HEK293 (cell line): ENCODE results near the gene TCEAL7.

Source experiments
- CTCF ChIA-PET: fragments of 350-600 bp; formaldehyde crosslinking; extraction: SDS; loops from one replicate; lab custom pipeline; 2021; ENCODE audit warnings: antibody characterized with exemption; lab: Yijun Ruan, JAX
- POLR2A ChIA-PET: fragments of 300-600 bp; formaldehyde crosslinking; extraction: SDS; loops from one replicate; lab custom pipeline; 2020; ENCODE audit warnings: antibody characterized with exemption, inconsistent platforms; lab: Yijun Ruan, JAX
- H3K27ac ChIP-seq: fragments of 200-500 bp; sonication (Bioruptor generic); 2 replicates; pipeline ENCODE4 v1.5.1; 2014; ENCODE audit warnings: low read depth, low read length, control low read depth, inconsistent platforms; ENCODE audit errors: extremely low read depth
- H3K36me3 ChIP-seq, 2 experiments: fragments of 200-500 bp in 1 of 2; sonication (Bioruptor generic) in 1 of 2; 1 replicate in 1 of 2; 2 replicates in 1 of 2; pipeline ENCODE4 v1.5.1; 2014 to 2017; ENCODE audit warnings: inconsistent platforms in 2 of 2, low read length in 2 of 2; ENCODE audit not compliant: control insufficient read depth in 2 of 2, insufficient read depth in 1 of 2
- H3K4me1 ChIP-seq: fragments of 200-500 bp; sonication (Bioruptor generic); 2 replicates; pipeline ENCODE4 v1.5.1; 2014; ENCODE audit warnings: mild to moderate bottlenecking, low read length, inconsistent platforms; ENCODE audit not compliant: control insufficient read depth, insufficient read depth
- H3K4me3 ChIP-seq: 2 replicates; pipeline ENCODE4 v1.5.1; 2011; ENCODE audit warnings: low read depth, mild to moderate bottlenecking, control low read depth, low read length, moderate library complexity
- H3K9me3 ChIP-seq: fragments of 200-500 bp; sonication (Bioruptor generic); 2 replicates; pipeline ENCODE4 v1.5.1; 2014; ENCODE audit warnings: low read depth, low read length, inconsistent platforms; ENCODE audit not compliant: control insufficient read depth, insufficient read depth
- BCL6B ChIP-seq: fragments of 450-650 bp; formaldehyde crosslinking; IDR thresholded peaks from 2 replicates; pipeline ENCODE4 v1.5.1; 2017; ENCODE audit warnings: missing biosample characterization, missing genetic modification characterization
- ELK4 ChIP-seq: IDR thresholded peaks from 2 replicates; pipeline ENCODE4 v1.6.1; 2011; ENCODE audit warnings: mild to moderate bottlenecking, low read depth, low read length, borderline replicate concordance
- HOXA7 ChIP-seq: sonication (generic); formaldehyde crosslinking; IDR thresholded peaks from 2 replicates; pipeline ENCODE4 v1.8.1; 2022; ENCODE audit warnings: missing genetic modification reagents, borderline replicate concordance
- KLF1 ChIP-seq: fragments of 450-650 bp; formaldehyde crosslinking; IDR thresholded peaks from 2 replicates; pipeline ENCODE4 v1.5.1; 2016; ENCODE audit warnings: missing biosample characterization, missing genetic modification characterization
- KLF9 ChIP-seq: fragments of 450-650 bp; formaldehyde crosslinking; IDR thresholded peaks from 2 replicates; pipeline ENCODE4 v1.5.1; 2016; ENCODE audit warnings: missing biosample characterization, missing genetic modification characterization, low read depth
- REST ChIP-seq: fragments of 450-650 bp; formaldehyde crosslinking; IDR thresholded peaks from 2 replicates; pipeline ENCODE4 v1.5.1; 2016; ENCODE audit warnings: missing biosample characterization, missing genetic modification characterization
- SCRT1 ChIP-seq: fragments of 450-650 bp; formaldehyde crosslinking; IDR thresholded peaks from 2 replicates; pipeline ENCODE4 v1.5.1; 2016; ENCODE audit warnings: missing biosample characterization, missing genetic modification characterization, borderline replicate concordance
- SCRT2 ChIP-seq: fragments of 450-650 bp; formaldehyde crosslinking; IDR thresholded peaks from 2 replicates; pipeline ENCODE4 v1.5.1; 2016; ENCODE audit warnings: missing biosample characterization, missing genetic modification characterization
- ZBTB26 ChIP-seq: fragments of 450-650 bp; formaldehyde crosslinking; optimal IDR thresholded peaks from 2 replicates; pipeline ENCODE3; 2016; ENCODE audit warnings: missing biosample characterization, mild to moderate bottlenecking, missing genetic modification characterization
- ZEB2 ChIP-seq: fragments of 450-650 bp; formaldehyde crosslinking; IDR thresholded peaks from 2 replicates; pipeline ENCODE4 v1.5.1; 2016; ENCODE audit warnings: missing biosample characterization, missing genetic modification characterization
- ZFP41 ChIP-seq: fragments of 450-650 bp; formaldehyde crosslinking; IDR thresholded peaks from 2 replicates; pipeline ENCODE4 v1.5.1; 2016; ENCODE audit warnings: missing biosample characterization, missing genetic modification characterization, borderline replicate concordance
- ZNF18 ChIP-seq: fragments of 450-650 bp; formaldehyde crosslinking; IDR thresholded peaks from 2 replicates; pipeline ENCODE4 v1.5.1; 2016; ENCODE audit warnings: missing biosample characterization, missing genetic modification characterization
- ZNF214 ChIP-seq: fragments of 450-650 bp; formaldehyde crosslinking; IDR thresholded peaks from 2 replicates; pipeline ENCODE4 v1.5.1; 2017; ENCODE audit warnings: missing biosample characterization, mild to moderate bottlenecking, missing genetic modification characterization, borderline replicate concordance
- ZNF26 ChIP-seq: fragments of 450-650 bp; formaldehyde crosslinking; IDR thresholded peaks from 2 replicates; pipeline ENCODE4 v1.5.1; 2016; ENCODE audit warnings: missing biosample characterization, missing genetic modification characterization
- ZNF292 ChIP-seq: fragments of 450-650 bp; formaldehyde crosslinking; IDR thresholded peaks from 2 replicates; pipeline ENCODE4 v1.5.1; 2016; ENCODE audit warnings: low read depth, missing biosample characterization, missing genetic modification characterization, borderline replicate concordance
- ZNF488 ChIP-seq: fragments of 450-650 bp; formaldehyde crosslinking; IDR thresholded peaks from 2 replicates; pipeline ENCODE4 v1.5.1; 2016; ENCODE audit warnings: missing biosample characterization, missing genetic modification characterization
- ZNF555 ChIP-seq: fragments of 450-650 bp; formaldehyde crosslinking; conservative IDR thresholded peaks from 2 replicates; pipeline ENCODE4 v1.5.1; 2017; ENCODE audit warnings: missing biosample characterization, mild to moderate bottlenecking, missing genetic modification characterization, inconsistent platforms
- ZNF560 ChIP-seq: fragments of 450-650 bp; formaldehyde crosslinking; IDR thresholded peaks from 2 replicates; pipeline ENCODE4 v1.5.1; 2017; ENCODE audit warnings: missing biosample characterization, missing genetic modification characterization, borderline replicate concordance
- ZNF660 ChIP-seq: fragments of 450-650 bp; IDR thresholded peaks from 2 replicates; pipeline ENCODE4 v1.5.1; 2018; ENCODE audit warnings: missing biosample characterization, mild to moderate bottlenecking, missing genetic modification characterization
- ZNF76 ChIP-seq: fragments of 450-650 bp; formaldehyde crosslinking; IDR thresholded peaks from 2 replicates; pipeline ENCODE4; 2016; ENCODE audit warnings: low read depth, missing biosample characterization, missing genetic modification characterization, borderline replicate concordance
- ZSCAN30 ChIP-seq: fragments of 450-650 bp; IDR thresholded peaks from 2 replicates; pipeline ENCODE4 v1.5.1; 2018; ENCODE audit warnings: missing biosample characterization, mild to moderate bottlenecking, missing genetic modification characterization, moderate library complexity

The TCEAL7 gene

GRCh38 chrX:103367502-103367901 is 37.5 kb downstream of the TCEAL7 start:
- Histone ChIP-seq H3K4me1 (no peaks in the 10 kb centered on the region), H3K4me3 (no peak overlapping the region), H3K27ac (no peak overlapping the region), H3K9me3 (no peaks in the 10 kb centered on the region), H3K36me3 (no peaks in the 10 kb centered on the region)
- ChIA-PET POLR2A (no interaction called here), CTCF (no interaction called here)
- TF ChIP-seq SCRT1 (tag by site-specific recombination) = peak; percentile 31; the same call in 1 of the 2 replicates
- no peak for TF ChIP-seq REST (tag by site-specific recombination)
- TF ChIP-seq ZNF560 (tag by site-specific recombination) = no peak
- TF ChIP-seq ZEB2 (tag by site-specific recombination) = no peak
- TF ChIP-seq ZNF488 (tag by site-specific recombination) = no peak
- TF ChIP-seq BCL6B (tag by site-specific recombination) = no peak
- no peak for TF ChIP-seq ZNF214 (tag by site-specific recombination)
- peak; percentile 68 for TF ChIP-seq SCRT2 (tag by site-specific recombination)
- no peak for TF ChIP-seq ELK4
- no peak for TF ChIP-seq ZNF18

GRCh38 chrX:103369479-103369878 is 39.4 kb downstream of the TCEAL7 start:
- CTCF ChIA-PET = no interaction called here
- no peak overlapping the region for H3K4me3 ChIP-seq
- POLR2A ChIA-PET = no interaction called here
- no peak for TF ChIP-seq ZFP41 (tag by site-specific recombination)
- no peak for TF ChIP-seq ZNF660 (tag by site-specific recombination)
- no peak for TF ChIP-seq KLF9 (tag by site-specific recombination)
- TF ChIP-seq ZNF76 (tag by site-specific recombination) = no peak
- TF ChIP-seq ELK4 = no peak
- TF ChIP-seq HOXA7 (CRISPR knock-in tag) = no peak
- TF ChIP-seq ZNF555 (tag by site-specific recombination) = no peak
- TF ChIP-seq ZBTB26 (tag by site-specific recombination) = no peak
- TF ChIP-seq ZSCAN30 (tag by site-specific recombination) = no peak
- no peak for TF ChIP-seq ZNF26 (tag by site-specific recombination)
- TF ChIP-seq KLF1 (tag by site-specific recombination) = no peak
- no peak for TF ChIP-seq ZNF292 (tag by site-specific recombination)

More at GRCh38 chrX:103369479-103369878, 39.4 kb downstream of the TCEAL7 start:
- Histone ChIP-seq H3K4me1 (no peaks in the 10 kb centered on the region), H3K9me3 (no peaks in the 10 kb centered on the region), H3K27ac (no peak overlapping the region), H3K36me3 (no peaks in the 10 kb centered on the region)
